ENCODE measurements around the gene SAMD11.

GRCh38 chr1:981955-982558, 58.3 kb downstream of the SAMD11 start, which contains the start of gene PERM1:
- no peak for TF ChIP-seq EZH2 (optimal IDR thresholded peaks at IDR 0.05; ENCODE audit: low read depth, low read length)
- no peak for TF ChIP-seq CTCF (IDR thresholded peaks at IDR 0.05; ENCODE audit: low read length)
